Pons (tissue), 1 donor: ENCODE data around the gene NUDT9.
"Not testable (repeated sequence)": the region's sequence is repeated elsewhere in the genome, so short reads cannot be mapped to it uniquely, and the experiment has no call there.

Experiments
- DNase-seq: peaks from one replicate; pipeline ENCODE4 v3.0.0-alpha.2; 2016; ENCODE audit warnings: low spot score

Gene NUDT9

GRCh38 chr4:87462102-87462501 is 39.7 kb downstream of the NUDT9 start:
- DNase-seq, result no peak

GRCh38 chr4:87465739-87466366 is 43.5 kb downstream of the NUDT9 start:
- DNase-seq, result peak; percentile 75

- DNase-seq, result no peak
These were observed 47.0 kb downstream of the NUDT9 start for GRCh38 chr4:87469390-87469789.

DNA sequence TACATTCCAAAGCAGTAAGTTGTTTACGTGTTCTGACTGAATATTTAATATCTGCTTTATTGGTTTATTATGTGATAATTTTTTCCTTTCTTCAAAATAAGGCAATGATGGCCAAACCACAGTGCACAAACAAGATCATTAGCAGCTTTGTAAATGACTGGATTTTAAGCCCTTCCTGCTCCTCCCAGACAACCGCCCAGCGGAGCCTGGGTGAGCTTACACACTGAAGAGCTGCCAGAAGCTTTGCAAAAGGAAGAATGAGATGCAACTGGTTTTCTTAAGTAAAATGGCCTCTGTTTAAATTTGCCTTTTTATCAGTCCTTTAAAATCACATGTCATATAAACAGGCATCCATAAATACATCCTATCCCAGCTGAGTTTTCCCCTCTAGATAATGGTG is 54.6 kb downstream of the NUDT9 start:
- no peak for DNase-seq

DNA sequence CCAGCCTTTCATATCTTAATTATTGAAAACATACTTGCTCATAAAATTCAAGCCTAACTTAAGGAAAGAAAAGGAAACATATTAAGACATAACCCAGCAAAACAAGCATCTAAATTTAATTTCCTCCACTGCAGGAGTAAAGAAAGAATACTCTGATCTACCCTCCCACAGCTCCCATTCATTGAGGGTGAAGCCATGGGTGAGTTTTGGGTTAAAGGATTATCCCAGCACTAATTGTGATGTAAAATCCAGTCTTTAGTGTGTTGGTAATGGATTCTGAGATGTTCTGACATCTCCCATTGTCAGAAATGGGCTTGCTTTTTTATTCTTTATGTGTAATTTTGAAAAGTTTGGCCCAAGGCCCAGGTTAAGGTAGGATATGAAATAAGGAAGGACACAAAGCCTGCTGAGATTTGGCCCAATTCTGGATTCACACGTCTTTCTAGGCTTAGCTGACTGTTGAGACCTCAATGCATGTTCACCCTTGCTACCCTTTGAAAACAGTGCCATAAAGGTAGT is 56.4 kb downstream of the NUDT9 start:
- DNase-seq, result no peak

DNA sequence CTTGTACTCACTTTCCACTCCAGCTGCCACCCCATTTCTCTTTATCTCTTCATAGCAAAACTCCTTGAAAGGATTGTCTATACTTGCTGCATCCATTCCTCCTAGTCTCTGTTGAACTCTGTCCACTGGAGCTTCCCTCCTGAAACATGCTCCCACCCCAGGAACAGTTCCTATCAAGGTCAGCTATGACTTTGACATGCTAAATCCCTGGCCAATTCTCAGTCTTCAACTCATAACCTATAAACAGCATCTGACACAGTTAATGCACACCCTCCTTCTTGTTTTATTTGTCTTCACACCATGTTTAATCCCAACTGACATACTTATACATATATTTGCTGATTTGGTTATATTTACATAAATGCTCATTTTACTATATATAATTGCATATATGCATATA is 59.0 kb downstream of the NUDT9 start:
- no peak for DNase-seq

- not testable (repeated sequence) for DNase-seq
These were observed 60.9 kb downstream of the NUDT9 start for GRCh38 chr4:87483247-87483646.

DNA sequence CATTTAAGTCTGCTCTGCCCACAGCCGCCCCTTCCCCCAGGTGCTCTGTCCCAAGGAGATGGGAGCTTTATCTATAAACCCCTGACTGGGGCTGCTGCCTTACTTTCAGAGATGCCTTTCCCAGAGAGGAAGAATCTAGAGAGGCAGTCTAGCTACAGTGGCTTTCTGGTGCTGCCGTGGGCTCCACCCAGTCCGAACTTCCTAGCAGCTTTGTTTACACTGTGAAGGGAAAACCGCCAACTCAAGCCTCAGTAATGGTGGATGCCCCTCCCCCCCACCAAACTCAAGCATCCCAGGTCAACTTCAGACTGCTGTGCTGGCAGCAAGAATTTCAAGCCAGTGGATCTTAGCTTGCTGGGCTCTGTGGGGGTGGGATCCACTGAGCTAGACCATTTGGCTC is 66.3 kb downstream of the NUDT9 start:
- DNase-seq, result not testable (repeated sequence)

DNA sequence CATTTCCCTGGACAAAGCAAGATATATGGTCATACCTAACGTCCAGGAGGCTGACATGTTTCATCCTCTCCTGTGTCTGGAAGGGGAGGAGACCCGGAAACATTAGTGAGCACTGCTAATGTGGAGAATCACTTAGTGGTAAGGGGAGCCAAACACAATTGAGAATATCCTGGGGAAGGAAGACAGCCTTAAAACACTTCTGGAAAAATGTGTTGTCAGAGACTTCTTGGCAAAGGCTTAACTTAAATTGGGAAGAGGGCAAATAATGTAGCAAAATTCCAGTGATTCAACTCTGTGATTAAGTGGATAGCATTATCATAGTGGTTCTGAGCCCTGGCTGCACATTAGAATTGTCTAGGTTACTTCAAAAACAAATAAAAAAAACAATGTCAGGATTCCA is 67.3 kb downstream of the NUDT9 start:
- DNase-seq, result no peak

- no peak for DNase-seq
These were observed 68.4 kb downstream of the NUDT9 start for GRCh38 chr4:87490664-87491369.

DNA sequence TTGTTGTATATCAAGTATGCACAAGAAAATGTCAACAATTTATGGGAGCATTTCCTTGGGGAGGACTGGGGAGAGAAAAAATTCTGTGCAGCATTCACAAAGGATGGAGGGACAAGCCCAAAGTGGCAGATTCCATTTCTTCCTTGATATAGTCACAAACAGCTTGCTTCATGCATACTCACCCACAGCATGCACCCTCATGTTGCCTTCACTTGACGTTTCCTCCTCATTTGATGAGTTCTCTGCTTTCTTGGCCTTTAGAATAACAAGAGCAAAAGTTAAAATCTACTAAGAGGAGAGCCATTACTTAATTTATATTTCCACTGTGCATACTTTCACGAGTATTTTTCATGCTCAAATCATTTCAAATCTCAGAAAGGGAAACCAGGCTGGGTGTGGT is 69.1 kb downstream of the NUDT9 start:
- no peak for DNase-seq

- not testable (repeated sequence) for DNase-seq
These were observed 69.5 kb downstream of the NUDT9 start for GRCh38 chr4:87491851-87492250.

GRCh38 chr4:87493115-87493514 is 70.7 kb downstream of the NUDT9 start:
- DNase-seq, result no peak

- no peak for DNase-seq
These were observed 74.8 kb downstream of the NUDT9 start for GRCh38 chr4:87497159-87497558.

GRCh38 chr4:87497578-87497977 is 75.2 kb downstream of the NUDT9 start:
- no peak for DNase-seq

- DNase-seq, result no peak
These were observed 76.1 kb downstream of the NUDT9 start for GRCh38 chr4:87498446-87498900.

DNA sequence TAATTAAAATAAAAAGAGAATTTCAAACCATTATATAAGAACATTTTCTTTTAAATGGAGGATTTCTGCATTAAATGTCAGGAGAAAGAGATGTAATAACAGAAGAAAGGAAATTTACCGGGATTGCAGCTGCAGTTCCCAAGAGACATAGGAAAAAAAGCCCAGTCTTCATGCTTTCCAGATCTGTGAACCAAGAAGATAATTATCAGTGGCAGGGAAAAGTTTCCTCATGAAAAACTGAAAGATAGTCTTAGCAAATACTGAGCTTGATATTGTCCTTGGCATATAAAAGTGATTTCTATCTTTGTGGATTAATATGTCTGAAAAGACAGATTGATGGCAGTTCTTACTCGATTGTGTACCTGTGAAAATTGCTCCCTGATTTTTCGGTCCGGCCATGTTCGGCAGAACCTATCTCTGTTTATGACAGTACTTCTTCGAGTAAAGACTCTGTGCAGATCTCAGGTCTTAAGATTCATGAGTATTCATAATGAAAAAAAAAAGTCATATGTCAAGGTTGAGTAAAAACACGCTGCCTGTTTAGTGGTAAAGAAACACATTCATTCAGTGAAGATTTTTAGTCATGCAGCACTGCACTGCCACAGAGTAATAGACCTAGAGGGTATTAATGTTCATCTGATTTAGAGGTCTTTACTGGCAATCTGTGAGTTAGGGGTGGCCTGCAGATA is 77.2 kb downstream of the NUDT9 start:
- no peak for DNase-seq

DNA sequence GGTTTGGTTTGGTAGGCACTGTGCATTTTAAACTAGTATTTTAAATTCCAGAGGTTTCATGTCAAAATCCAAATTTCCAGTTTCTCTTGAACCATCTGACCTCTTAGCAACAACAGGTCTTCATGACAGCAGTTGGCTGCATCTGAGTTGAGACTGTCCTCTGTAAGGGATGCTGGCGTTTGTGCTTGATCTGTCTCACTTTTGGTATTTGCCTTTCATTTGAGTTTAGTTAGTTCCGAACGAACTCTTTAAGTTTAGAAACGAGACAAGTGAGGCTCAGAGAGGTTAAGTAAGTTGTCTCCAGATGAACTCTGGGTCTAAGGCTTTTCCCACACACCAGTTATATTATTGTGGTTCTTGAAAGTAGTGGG is 77.7 kb downstream of the NUDT9 start:
- DNase-seq, result no peak

- peak; percentile 61 for DNase-seq
These were observed 80.3 kb downstream of the NUDT9 start for GRCh38 chr4:87502580-87503238.

GRCh38 chr4:87505862-87506261 is 83.5 kb downstream of the NUDT9 start:
- no peak for DNase-seq

GRCh38 chr4:87506974-87507701 is 84.8 kb downstream of the NUDT9 start:
- DNase-seq, result no peak
